ENCODE measurements around the gene NFATC2IP.
"Not testable (repeated sequence)": the region's sequence is repeated elsewhere in the genome, so short reads cannot be mapped to it uniquely, and the experiment has no call there.

Gene NFATC2IP

DNA sequence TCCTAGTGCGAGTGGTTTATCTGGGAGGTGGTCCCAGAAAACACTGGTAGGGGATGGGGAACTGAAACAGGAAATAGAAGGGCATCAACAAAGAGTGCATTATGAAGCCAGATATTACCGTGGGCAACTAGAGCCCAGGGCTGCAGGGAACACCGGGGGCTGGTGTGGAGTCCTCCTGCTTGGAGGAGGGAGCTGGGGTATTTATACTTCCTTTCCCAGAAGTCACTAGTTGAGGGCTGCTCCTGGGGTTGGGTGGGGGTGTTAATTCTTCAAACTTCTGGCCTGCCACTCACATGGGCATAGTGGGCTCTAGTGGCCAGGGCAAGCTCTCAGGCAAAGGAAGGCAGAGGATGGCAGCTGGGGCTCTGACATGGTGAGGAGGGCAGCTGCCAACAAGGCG is 48.8 kb downstream of the NFATC2IP start:
- no peak for DNase-seq (ENCODE audit: low read depth)

DNA sequence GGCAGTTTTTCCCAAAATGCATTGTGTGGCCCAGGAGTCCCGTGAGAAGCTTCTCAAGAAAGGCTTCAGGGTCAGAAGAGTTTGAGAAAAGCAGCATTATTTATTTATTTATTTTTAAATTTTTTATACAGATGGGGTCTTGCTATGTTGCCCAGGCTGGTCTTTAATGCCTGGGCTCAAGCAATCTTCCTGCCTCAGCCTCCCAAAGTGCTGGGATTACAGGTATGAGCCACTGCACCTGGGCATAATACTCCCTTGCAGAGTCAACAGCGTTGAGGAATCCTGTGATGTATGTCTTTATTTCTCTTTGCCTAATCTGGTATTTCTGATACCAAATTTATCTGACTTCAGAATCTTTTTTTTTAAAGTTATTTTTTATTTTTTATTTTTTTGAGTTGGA is 49.3 kb downstream of the NFATC2IP start:
- no peak for DNase-seq (ENCODE audit: low read depth)

DNA sequence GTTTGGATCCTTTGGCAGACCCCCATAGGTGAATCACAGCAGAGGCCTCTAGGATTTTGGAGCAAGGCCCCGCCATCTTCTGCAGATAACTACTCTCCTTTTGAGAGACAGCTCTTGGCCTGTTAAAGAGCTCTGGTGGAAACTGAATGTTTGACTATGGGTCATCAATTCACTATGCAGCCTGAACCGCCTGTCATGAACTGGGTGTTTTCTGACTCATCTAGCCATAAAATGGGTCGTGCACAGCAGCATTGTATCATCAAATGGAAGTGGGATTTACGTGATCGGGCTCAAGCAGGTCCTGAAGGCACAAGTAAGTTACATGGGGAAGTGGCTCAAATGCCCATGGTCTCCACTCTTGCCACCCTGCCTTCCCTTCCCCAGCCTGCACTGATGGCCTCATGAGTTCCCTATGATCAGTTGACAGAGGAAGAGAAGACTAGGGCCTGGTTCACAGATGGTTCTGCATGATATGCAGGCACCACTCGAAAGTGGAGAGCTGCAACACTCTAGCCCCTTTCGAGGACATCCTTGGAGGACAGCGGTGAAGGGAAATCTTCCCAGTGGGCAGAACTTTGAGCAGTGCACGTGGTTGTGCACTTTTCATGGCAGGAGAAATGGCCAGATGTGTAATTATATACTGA is 53.9 kb downstream of the NFATC2IP start:
- not testable (repeated sequence) for DNase-seq (ENCODE audit: low read depth)

DNA sequence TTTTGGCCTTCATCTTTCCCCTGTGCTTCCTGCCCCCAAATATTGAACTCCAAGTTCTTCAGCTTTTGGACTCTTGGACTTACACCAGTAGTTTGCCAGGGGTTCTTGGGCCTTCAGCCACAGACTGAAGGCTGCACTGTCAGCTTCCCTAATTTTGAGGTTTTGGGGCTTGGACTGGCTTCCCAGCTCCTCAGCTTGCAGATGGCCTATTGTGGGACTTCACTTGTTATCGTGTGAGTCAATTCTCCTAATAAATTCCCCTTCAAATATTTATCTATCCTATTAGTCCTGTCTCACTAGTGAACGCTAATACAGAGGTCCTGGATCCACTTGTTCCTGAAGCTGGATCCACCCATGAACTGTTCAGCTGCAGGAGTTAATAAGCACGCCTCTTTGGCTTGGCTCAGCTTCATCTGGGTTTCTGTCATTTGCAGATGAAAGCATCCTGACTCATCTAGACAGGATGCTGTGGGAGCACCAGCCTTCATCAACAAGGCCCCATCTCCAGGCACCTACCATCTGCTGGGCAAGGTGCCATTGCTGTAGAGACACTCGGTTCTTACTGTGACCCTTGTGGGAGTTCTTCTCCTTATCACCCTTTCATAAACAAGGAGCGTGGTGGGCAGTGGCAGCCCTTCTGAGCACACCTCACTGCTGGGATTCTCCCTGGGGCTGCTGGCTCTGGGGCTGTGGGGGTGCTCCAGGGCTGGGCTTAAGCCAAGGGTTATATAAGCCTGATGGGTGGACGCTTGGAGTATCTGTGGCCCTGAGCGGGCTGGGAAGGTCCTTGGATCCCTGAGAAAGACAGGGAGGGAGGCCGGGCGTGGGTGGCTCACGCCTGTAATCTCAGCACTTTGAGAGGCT is 57.2 kb downstream of the NFATC2IP start:
- no peak for DNase-seq (ENCODE audit: low read depth)

DNA sequence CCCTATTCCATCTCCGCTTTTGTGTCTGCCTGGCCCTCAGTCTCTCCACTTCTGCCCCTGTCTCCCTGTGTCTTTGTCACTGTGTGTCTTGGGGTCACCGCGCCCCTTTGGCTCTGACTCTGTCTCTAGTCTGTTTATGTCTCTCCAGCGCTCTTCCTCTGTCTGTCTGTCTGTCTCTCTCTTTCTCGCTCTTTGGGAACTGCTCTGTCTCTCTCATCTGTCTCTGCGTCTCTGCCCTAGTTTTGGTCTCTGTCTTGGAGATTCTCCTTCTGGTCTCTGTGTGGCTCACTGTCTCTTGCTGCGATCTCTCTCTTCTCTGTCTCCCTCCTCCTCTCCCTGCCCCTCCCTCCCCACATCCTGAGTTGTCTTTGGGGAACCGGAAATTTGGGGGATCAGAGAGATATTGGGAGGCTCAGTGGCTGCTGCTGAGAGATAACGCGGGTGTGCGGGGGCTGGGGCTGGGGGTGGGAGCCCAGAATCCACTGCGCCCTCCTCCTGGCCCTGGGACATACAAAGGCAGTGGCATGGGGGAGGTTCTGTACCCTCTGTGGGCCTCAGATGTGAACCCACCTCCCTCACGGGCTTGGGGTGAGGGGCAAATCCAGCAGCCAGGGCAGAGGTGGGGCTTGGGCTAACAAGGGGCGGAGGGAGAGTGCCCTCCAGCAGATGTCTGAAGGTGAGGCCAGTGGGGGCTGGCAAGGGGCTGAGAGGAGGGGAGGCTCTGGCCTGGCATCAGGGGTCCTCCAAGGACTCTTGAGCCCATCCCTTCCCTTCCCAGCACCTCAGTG is 58.5 kb downstream of the NFATC2IP start:
- DNase-seq (ENCODE audit: low read depth): no peak

DNA sequence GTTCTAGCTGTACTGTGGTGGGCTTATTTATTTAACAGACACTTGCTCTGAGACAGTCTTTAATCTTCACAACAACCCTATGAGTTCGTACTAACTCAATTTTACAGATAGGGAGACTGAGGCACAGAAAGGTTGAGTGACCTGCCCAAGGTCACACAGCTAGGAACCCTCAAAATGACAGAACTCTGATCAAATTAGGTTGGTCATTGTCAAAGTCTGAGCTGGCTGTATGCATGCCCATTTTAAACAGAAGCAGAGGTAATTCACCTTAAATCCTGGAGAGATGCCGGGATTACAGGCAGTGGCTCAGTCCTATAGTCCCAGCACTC is 59.1 kb downstream of the NFATC2IP start:
- DNase-seq (ENCODE audit: low read depth): no peak

DNA sequence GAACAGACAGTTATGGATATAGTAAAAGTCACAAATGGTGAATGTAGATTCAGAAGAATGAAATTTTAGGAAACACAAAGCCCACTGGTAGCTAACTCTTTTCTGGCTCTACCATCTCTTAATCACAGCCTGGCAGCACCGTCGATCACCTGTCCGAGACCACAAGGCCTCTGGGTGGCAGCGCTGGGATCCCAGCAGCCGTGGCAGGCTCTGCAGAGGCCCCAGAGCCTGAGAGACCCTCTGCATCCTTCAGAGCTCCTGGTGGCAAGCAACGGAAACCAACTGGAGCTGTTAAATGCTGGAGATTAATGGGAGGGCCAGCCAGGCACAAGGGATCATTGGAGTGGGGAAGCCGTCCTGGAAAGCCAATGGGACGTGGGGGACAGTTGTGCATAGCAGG is 60.4 kb downstream of the NFATC2IP start:
- no peak for DNase-seq (ENCODE audit: low read depth)

DNA sequence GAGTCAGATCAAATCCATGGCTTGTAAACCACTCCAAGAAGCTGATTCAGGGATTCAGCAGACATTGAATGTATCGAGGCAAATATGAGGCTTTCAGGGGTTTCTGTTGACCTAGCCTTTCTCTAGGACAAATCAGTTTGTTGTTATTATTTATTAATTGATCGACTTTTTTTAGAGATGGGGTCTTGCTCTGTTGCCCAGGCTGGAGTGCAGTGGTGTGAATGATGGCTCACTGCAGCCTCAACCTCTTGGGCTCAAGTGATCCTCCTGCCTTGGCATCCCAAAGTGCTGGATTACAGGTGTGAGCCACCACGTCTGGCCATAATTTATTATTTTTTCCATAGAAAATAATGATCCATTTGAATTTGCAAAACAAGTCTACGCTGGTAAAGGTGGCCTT is 61.1 kb downstream of the NFATC2IP start:
- no peak for DNase-seq (ENCODE audit: low read depth)

DNA sequence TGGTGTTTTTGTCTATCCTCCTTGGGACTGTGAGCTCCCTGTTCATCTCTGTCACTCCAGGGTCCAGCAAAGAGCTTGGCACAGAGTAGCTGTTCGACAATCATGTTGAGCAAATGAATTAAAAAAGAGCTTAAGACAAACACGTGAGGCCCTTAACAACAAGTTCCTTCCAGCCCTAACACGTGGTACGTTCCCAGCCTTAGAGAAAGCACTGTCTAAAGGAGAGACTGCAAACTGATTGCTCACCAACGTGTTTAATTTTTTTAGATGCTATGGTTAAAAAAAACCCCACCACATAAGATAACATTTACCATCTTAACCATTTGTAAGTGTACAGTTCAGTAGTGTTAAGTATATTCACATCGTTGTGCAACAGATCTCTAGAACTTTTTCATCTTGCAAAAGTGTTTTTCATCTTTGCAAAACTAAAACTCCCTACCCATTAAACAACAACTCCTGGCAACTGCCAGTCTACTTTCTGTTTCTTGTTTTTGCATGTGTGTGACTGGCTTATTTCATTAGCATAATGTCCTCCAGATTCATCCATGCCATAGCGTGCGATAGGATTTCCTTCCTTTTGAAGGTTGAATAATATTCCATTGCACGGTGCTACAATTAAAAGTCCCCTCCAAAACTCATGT is 62.3 kb downstream of the NFATC2IP start:
- no peak for DNase-seq (ENCODE audit: low read depth)

DNA sequence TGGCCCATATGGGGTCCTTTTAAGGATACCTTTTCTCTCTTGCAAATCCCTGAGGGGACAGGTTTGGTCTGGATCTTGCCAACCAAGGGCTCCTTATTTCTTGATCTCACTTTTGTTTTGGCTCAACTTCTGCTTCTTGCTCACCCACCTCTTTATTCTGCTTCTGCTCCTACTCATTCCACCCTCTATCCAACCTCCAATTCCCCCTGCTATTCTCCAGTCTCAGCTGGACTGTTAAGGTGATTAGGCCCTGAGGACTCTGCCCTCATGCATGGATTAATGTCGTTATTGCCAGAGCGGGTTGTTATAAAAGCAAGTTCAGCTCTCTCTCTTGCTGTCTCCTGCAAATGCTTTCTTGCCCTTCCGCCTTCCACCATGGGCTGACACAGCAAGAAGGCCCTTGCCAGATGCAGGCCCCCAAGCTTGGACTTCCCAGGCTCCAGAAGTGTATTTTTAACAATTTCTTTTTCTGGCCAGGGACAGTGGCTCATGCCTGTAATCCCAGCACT is 63.9 kb downstream of the NFATC2IP start:
- no peak for DNase-seq (ENCODE audit: low read depth)
